Measurements from ENCODE around the gene CRYBB1. TPM values are rescaled to one million over a fixed set of nuclear protein-coding genes. Genes with fewer than 3 reads are reported as not detected.

Gene CRYBB1
- total RNA-seq, 1 donor from 2014 or later = 0.37 TPM

GRCh38 chr22:26577081-26577480 is 40.7 kb downstream of the CRYBB1 start:
- no peak for DNase-seq (ENCODE audit: low spot score)

GRCh38 chr22:26576026-26576680 is 41.7 kb downstream of the CRYBB1 start:
- no peak for DNase-seq (ENCODE audit: low spot score)

GRCh38 chr22:26574001-26574723 is 43.7 kb downstream of the CRYBB1 start:
- no peak for DNase-seq (ENCODE audit: low spot score)

GRCh38 chr22:26573026-26573662 is 44.7 kb downstream of the CRYBB1 start:
- peak; percentile 51 for DNase-seq (ENCODE audit: low spot score)

- no peak for DNase-seq (ENCODE audit: low spot score)
These were observed 46.8 kb downstream of the CRYBB1 start for GRCh38 chr22:26570864-26571525.

GRCh38 chr22:26570115-26570514 is 47.7 kb downstream of the CRYBB1 start:
- DNase-seq (ENCODE audit: low spot score) = peak; percentile 23

GRCh38 chr22:26568207-26568706 is 49.6 kb downstream of the CRYBB1 start:
- DNase-seq (ENCODE audit: low spot score) = no peak

- DNase-seq (ENCODE audit: low spot score) = no peak
These were observed 50.2 kb downstream of the CRYBB1 start for GRCh38 chr22:26567610-26568009.

- DNase-seq (ENCODE audit: low spot score) = no peak
These were observed 50.8 kb downstream of the CRYBB1 start for GRCh38 chr22:26566994-26567393.

GRCh38 chr22:26565889-26566288 is 51.9 kb downstream of the CRYBB1 start:
- DNase-seq (ENCODE audit: low spot score) = no peak

GRCh38 chr22:26565181-26565580 is 52.6 kb downstream of the CRYBB1 start:
- no peak for DNase-seq (ENCODE audit: low spot score)

- DNase-seq (ENCODE audit: low spot score) = no peak
These were observed 53.2 kb downstream of the CRYBB1 start for GRCh38 chr22:26564672-26565071.

- DNase-seq (ENCODE audit: low spot score) = no peak
These were observed 53.6 kb downstream of the CRYBB1 start for GRCh38 chr22:26564181-26564580.

GRCh38 chr22:26563022-26563421 is 54.8 kb downstream of the CRYBB1 start:
- no peak for DNase-seq (ENCODE audit: low spot score)

- peak; percentile 15 for DNase-seq (ENCODE audit: low spot score)
These were observed 55.9 kb downstream of the CRYBB1 start for GRCh38 chr22:26561756-26562417.

- DNase-seq (ENCODE audit: low spot score) = no peak
These were observed 57.8 kb downstream of the CRYBB1 start for GRCh38 chr22:26559961-26560575.

GRCh38 chr22:26558248-26558895 is 59.5 kb downstream of the CRYBB1 start:
- no peak for DNase-seq (ENCODE audit: low spot score)

- DNase-seq (ENCODE audit: low spot score) = no peak
These were observed 60.9 kb downstream of the CRYBB1 start for GRCh38 chr22:26556904-26557303.

- DNase-seq (ENCODE audit: low spot score) = no peak
These were observed 62.3 kb downstream of the CRYBB1 start for GRCh38 chr22:26555478-26555877.

GRCh38 chr22:26554956-26555355 is 62.9 kb downstream of the CRYBB1 start:
- no peak for DNase-seq (ENCODE audit: low spot score)

Measured in mucosa of gallbladder (tissue), 1 donor.